NCI-H2029 (cell line): Measurements from ENCODE around the gene NPPA.
A peak's percentile ranks its signal among the peaks of the same experiment; 100 is the strongest.
"Not testable (repeated sequence)": the region's sequence is repeated elsewhere in the genome, so short reads cannot be mapped to it uniquely, and the experiment has no call there.

Source experiments
- DNase-seq: peaks from one replicate; lab custom pipeline; 2025; lab: John Stamatoyannopoulos, UW

Gene NPPA

GRCh38 chr1:11847667-11848372 lies at the start of gene NPPA:
NPPA (minus strand) TSS chr1:11847783; CDS start chr1:11847684, 99 bp downstream.
- peak; percentile 93 for DNase-seq

GRCh38 chr1:11894501-11894900 lies 46.9 kb upstream of the NPPA start:
- not testable (repeated sequence) for DNase-seq

GRCh38 chr1:11893907-11894251 lies 46.3 kb upstream of the NPPA start:
- DNase-seq: peak; percentile 27

GRCh38 chr1:11891433-11892186 lies 44.0 kb upstream of the NPPA start:
- DNase-seq: no peak

GRCh38 chr1:11888877-11889208 lies 41.3 kb upstream of the NPPA start:
- DNase-seq: no peak

GRCh38 chr1:11888206-11888876 lies 40.8 kb upstream of the NPPA start:
- DNase-seq: peak; percentile 24

GRCh38 chr1:11887666-11888007 lies 40.1 kb upstream of the NPPA start:
- no peak for DNase-seq

GRCh38 chr1:11886986-11887665 lies 39.5 kb upstream of the NPPA start:
- no peak for DNase-seq

GRCh38 chr1:11885916-11886315 lies 38.3 kb upstream of the NPPA start:
- no peak for DNase-seq

GRCh38 chr1:11882814-11883538 lies 35.4 kb upstream of the NPPA start:
- peak; percentile 67 for DNase-seq

GRCh38 chr1:11881749-11882441 lies 34.3 kb upstream of the NPPA start:
- no peak for DNase-seq

GRCh38 chr1:11880911-11881748 lies 33.5 kb upstream of the NPPA start:
- peak; percentile 77 for DNase-seq

GRCh38 chr1:11880181-11880575 lies 32.6 kb upstream of the NPPA start:
- DNase-seq: no peak

GRCh38 chr1:11879311-11880180 lies 32.0 kb upstream of the NPPA start:
- no peak for DNase-seq

- DNase-seq: no peak
Measured at GRCh38 chr1:11878891-11879190, 31.3 kb upstream of the NPPA start.

- no peak for DNase-seq
Measured at GRCh38 chr1:11878081-11878890, 30.7 kb upstream of the NPPA start.

- no peak for DNase-seq
Measured at GRCh38 chr1:11877074-11877473, 29.5 kb upstream of the NPPA start.

- DNase-seq: no peak
Measured at GRCh38 chr1:11875094-11875493, 27.5 kb upstream of the NPPA start.

- DNase-seq: no peak
Measured at GRCh38 chr1:11874624-11875023, 27.0 kb upstream of the NPPA start.
